Skeletal muscle tissue (tissue), 4 donors: ENCODE results near the gene ADORA2B. TPM values are rescaled to one million over a fixed set of nuclear protein-coding genes. Genes with fewer than 3 reads are reported as not detected.

ENCODE experiments used
- H3K27ac ChIP-seq: one replicate; pipeline ENCODE4 v1.7.0; 2013; ENCODE audit warnings: mild to moderate bottlenecking, low read depth, low read length, inconsistent platforms
- H3K27me3 ChIP-seq, 3 donors: one replicate each; pipeline ENCODE4 v1.7.0; 2013; ENCODE audit warnings: low read length in 3 of 3; ENCODE audit not compliant: control insufficient read depth in 3 of 3, insufficient read depth in 3 of 3
- H3K36me3 ChIP-seq, 3 donors: one replicate each; pipeline ENCODE4 v1.7.0; 2013; ENCODE audit warnings: low read length in 3 of 3; ENCODE audit not compliant: control insufficient read depth in 3 of 3, insufficient read depth in 3 of 3
- H3K4me1 ChIP-seq, 3 donors: one replicate each; pipeline ENCODE4 v1.7.0; 2013; ENCODE audit warnings: low read length in 3 of 3, mild to moderate bottlenecking in 3 of 3; ENCODE audit not compliant: control insufficient read depth in 3 of 3, insufficient read depth in 3 of 3
- H3K4me3 ChIP-seq, 3 donors: one replicate each; pipeline ENCODE4 v1.7.0; 2013; ENCODE audit warnings: low read length in 3 of 3
- H3K9ac ChIP-seq, 3 donors: one replicate each; pipeline ENCODE4 v1.7.0; 2013; ENCODE audit warnings: low read length in 3 of 3, mild to moderate bottlenecking in 3 of 3, moderate library complexity in 2 of 3, low read depth in 1 of 3
- H3K9me3 ChIP-seq, 3 donors: one replicate each; pipeline ENCODE4 v1.7.0; 2013; ENCODE audit warnings: low read length in 3 of 3; ENCODE audit not compliant: control insufficient read depth in 3 of 3
- total RNA-seq: library from RNA; depleted of rRNA; stranded (reverse); fragments of >200 nt; gene quantifications from one replicate; pipeline ENCODE4 v1.2.3, GENCODE V29; 2014
- donor health status: Osteomylitis.

ADORA2B gene
- total RNA-seq, 1 donor from 2014 or later, result 3.1 TPM

DNA sequence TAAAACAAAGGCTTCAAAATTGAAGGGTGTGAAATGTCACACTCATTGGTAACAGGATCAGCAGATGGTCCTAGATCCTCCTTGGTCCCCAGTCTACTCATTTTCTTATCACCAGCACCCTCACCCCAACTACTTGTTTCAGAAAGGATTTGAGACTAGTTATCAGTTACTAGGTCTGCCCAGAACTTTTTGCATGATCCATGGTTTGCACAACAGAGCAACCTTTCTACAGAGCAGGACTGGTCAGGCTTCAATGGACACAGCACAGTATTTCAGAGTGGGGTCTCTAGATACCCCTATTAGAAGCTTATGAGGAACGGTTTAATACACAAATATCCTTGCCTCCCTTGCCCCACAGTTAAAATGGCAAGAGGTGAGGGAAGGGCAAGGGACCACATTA is 80.3 kb downstream of the ADORA2B start:
- H3K4me3 ChIP-seq, result no peak overlapping the region
- no peaks in the 10 kb centered on the region for H3K4me1 ChIP-seq
- H3K36me3 ChIP-seq, result peaks cover 30 to 58% (median 42%) of the 10 kb centered on the region in 3 donors
- H3K9me3 ChIP-seq, result no peaks in the 10 kb centered on the region
- H3K9ac ChIP-seq, result no peak overlapping the region
- H3K27me3 ChIP-seq, result no peaks in the 10 kb centered on the region
- H3K27ac ChIP-seq, result no peak overlapping the region

Other genes with a start within 250 kb of the ADORA2B start
- 19.3 TPM for gene ZNF286A, start 245.4 kb upstream of the ADORA2B start, total RNA-seq
- 1.6 TPM for gene TBC1D26, start 212.8 kb upstream of the ADORA2B start, total RNA-seq
- gene ZSWIM7, start 54.6 kb downstream of the ADORA2B start, total RNA-seq, result 24.5 TPM
- gene TTC19, start 54.7 kb downstream of the ADORA2B start, total RNA-seq, result 15.7 TPM